ENCODE measurements around the gene BTG1.

The BTG1 gene

DNA sequence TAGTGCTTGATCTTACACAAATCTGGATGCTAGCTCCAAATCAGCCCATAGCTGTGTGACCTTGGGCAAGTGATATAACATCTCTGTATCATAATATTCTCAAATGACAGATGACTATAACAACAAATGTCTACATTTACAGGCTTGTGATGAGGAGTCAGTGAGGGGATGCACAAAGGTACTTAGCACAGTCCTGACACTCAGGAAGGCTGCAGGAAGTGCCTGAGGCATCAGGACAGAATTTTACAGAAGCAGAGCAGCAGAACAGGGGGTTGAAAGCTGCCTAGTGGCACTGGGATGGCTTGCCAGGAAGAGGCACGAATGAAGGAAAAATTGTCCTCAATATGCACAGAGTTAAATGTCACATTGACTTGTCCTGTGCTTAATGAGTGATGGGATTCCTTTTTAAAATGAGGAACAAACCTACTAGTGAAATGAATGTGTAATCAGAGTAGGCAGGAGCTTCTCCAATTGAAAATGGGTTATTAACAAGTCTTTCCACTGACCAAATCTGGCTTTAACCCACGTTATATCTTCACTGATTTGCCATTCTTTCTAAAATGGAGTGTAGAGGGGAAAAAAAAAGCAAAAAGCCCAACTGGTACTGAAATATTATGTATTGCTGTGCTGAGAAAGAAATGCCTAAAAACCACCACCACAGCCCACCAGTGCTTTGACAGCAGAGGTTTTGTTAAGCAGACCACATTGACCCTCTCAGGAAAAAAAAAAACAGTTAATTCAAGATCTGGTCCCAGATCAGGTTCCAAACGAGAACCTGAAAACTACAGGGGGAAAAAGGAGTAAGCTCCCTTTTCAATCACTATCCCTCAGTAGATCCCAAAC is 11.6 kb downstream of the BTG1 start:
- DNase-seq, result peak in 1 of 56 donors; percentile 6

DNA sequence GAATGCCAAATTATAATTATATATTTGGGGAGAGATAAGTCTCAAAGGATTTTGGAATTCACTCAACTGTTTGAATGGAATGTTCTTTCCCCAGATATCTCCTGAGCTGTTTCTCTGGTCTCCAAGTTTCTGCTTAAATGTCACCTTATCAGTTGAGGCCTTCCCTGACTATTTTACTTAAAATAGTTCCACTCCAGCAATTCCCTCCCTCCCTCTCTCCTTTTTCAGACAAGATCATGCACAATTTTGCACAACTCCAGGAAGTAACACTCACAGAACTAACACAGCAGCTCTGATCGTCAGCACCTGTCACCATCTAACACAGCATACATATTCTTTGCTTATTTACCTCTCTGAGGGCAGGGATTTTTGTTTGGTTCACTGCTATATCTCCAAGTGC is 12.5 kb downstream of the BTG1 start:
- DNase-seq, result no peak

DNA sequence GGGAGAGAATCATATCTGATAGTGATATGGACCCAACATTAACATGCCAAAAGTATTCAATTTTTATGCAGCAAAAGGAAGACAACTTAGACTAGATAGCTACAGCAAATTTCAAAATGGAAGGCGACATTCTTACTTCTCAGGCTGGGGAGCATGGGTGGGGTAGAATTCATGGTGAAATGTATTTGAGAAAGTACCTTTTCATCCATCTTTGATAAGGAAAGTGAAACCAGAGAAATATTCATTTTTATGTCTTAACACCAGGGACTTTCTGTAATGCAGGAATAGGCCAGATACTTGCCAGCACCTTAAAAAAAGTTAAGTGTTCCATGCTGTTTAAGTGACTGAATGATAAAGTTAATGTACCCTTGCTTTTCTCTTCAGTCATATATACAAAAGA is 13.4 kb downstream of the BTG1 start:
- DNase-seq, result no peak

DNA sequence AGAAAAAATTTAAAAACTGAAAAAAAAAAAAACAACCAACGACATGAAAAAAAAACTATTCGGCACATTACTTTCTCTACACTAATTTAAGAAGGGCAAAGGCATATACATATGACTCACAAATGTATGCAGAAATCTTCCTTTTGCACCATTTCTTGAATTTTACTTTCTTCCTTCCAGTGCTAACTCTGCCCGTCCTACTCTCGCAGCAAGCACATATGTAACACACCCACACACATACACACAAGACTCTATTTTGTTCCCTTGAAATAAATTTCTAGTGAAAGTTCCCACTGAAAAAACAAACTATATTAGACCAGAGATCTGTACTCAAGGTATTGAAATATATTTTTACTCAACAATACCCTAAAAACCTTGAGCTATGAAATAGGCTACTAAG is 14.6 kb downstream of the BTG1 start:
- DNase-seq, result no peak

DNA sequence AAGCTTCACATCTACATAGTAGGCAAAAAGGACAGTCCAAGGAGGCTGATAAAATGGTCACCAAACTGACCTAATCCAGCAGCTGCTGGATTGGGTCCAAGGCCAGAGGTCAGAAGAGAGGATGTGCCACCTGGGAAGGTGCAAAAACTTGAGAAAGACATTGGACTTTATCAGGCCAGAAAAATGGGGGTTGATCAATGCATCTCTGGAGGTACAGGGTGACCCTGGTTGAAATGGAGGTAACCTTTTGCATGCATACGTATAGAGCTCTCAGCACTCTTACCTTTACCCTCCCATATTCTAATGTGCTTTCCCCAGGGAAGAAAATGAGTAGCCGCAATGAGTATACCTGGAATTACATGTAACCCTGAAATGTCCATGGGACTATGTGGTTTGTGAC is 16.0 kb downstream of the BTG1 start:
- no peak for DNase-seq

DNA sequence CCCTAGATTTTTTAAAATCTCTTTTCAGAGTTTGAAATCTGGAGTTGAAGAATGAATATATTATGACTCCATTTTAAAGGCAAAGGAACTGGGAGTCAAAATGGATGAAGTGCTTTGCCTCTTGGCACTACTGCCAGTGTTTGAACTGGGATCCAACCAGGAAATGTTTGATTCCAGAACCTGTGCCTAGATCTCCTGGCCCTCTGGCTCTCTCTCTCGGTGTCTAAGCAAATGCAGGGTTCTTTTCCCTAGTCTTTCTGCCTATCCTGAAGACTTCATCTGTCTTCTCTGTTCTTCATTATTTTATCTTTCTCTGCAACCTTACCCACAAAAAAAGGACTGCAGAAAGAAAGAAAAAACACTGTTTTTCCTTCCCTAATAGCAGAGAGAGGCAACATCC is 17.0 kb downstream of the BTG1 start:
- no peak for DNase-seq

DNA sequence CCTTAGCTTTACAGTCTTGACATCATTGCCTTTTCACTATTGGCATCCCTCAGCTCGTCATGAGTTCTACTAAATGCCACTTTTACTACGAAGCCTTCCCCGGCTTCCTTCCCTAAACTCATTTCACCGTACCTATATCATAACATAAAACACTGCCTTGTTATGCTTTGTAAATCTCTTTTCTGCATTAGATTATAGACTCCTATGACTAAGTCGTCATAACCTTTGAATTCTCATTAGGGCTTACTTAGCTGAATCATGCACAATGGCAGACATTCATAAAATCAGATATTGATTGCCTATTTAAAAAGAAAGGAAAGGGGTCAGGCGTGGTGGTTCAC is 21.0 kb downstream of the BTG1 start:
- no peak for DNase-seq

DNA sequence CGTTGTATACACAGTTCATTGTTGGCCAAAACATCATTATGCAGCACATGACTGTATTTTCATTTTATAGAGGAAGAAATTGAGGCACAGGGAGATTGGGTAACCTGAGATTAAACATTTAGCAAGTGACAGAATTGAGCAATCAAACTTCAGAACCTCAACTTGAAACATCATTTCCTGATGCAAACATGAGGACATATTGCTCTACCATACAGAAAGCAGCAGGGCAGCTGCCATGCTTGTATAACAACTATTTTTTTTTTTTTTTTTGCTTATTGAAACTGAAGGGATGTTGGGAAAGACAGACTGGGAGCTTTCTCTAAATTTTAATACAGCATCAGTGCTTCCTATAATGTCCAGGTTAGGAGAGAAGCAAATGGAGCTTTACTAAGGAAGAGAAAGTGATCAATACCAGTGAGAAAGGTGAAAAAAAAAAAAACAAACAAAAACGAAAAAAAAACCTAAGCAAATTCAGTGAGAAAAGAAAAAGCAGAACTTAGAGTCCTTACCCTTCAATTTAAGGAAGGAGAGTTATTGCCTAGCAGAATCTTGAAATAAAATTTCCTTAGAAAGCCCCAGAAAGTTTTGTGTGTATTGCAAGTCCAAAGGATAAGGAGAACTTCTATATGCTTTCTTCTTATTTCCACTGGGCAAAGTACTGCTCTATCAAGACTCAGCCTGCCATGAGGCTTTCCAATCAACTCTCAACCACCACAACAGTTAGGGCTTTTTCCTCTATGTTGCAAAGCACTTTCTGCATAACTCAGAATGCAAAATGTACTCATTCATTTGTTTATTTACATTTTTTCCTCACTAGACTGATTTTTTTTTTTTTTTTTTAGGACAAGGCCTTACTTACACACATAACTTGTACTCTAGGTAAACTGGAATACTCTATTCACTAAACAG is 21.6 kb downstream of the BTG1 start:
- DNase-seq, result no peak

DNA sequence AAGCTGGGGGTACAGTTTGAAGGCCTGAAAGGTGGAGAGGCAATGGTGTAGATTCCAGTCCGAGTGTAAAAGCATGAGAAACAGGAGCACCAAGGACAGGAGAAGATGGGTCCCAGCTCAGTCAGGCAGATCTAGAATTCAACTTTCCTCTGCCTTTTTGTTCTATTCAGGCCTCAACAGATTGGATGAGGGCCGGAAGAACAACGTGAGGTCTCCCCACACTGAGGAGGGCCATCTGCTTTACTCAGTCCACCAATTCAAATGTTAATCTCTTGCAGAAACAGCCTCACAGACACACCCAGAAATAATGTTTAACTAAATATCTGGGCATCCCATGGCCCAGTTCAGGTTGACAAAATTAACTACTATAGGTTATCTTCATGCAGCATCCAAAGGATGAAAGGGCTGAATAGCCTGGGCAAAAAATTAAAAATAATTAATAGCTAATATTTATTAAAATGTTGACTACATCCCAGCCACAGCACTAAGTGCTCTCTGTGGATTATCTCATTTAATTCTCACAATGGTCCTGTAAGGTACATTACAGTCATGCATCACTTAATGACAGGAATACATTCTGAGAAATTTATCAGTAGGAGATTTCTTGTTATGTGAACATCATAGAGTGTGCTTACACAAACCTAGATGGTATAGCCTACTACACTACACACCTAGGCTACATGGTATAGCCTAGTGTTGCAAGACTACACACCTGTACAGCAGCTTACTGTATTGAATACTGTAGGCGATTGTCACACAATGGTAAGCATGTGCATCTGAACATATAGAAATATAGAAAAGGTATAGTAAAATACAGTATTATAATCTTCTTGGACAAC is 22.5 kb downstream of the BTG1 start:
- DNase-seq, result no peak

DNA sequence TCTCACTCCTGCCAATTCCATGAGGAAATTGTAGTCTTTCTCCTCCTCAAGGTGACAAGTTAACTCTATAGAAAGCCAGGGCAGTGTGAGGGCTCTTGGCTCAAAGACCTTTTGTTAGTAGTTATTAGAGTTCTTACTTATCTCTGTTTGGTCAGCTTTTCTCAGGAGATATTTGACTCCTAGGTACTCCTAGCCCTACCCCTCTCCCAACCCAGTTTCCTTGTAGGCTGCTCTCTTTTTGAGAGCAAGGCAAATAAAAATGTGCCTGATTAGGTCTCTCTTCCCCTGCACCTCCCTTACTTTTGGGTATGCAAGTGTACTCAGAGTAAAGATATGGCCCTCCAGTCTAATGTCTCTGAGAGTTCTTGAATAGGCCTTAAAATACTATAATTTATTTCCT is 23.8 kb downstream of the BTG1 start:
- no peak for DNase-seq

DNA sequence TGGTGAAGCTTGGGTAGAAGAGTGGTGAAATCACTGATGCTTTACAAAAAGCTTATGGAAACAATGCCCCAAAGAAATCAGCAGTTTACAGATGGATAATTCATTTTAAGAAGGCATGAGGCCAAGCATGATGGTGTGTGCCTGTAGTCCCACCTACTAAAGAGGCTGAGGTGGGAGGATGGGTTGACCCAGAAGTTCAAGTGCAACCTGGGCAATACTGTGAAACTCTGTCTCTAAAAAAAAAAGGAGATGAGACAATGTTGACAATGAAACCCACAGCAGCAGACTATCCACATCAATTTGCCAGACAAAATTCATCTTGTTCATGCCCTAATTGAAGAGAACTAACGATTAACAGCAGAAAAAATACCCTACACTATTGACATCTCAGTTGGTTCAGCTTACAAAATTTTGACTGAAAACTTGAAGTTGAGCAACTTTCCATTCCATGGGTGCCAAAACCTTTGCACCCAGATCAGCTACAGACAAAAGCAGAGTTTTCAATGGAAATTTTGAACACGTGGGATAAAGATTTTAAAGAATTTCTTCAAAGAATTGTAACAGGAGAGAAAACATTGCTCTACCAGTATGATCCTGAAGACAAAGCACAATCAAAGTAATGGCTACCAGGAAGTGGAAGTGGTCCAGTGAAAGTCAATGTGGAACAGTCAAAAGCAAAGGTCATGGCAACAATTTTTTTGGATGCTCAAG is 26.7 kb downstream of the BTG1 start:
- DNase-seq, result no peak

DNA sequence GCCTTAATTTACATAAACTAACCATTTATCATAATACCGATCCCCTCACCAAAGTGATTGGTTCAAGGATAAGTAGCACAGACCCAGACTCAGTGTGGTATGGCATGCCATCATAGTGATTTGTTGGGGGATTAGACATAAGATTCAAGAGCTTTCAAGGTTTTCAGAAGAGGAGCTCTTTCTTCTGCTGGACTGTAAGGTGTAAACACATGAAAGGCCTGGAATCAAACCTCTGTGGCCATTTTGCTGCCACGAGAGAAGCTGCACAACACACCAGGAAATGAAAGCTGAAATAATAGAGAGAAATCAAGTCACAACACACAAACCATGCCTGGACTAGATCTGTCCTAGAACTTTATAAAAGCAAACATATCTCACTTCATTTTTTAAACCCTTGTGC is 30.8 kb downstream of the BTG1 start:
- DNase-seq, result no peak

DNA sequence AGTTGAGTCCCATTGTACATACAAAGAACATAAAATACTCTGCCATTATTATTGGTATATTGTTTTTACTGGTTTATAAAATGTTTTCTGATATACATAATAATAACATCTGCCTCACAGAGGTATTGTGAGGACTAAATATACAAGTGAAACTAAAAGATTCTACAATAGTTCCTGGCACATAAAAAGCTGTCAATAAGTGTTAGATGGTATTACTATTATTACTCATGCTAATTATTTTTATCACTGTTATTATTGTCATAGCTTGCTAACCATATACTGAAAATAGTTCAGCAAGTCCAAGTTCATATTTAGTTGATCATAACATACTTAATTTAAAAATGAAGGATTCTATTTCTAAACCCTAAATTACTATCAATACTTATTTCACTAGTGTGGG is 34.4 kb downstream of the BTG1 start:
- no peak for DNase-seq

DNA sequence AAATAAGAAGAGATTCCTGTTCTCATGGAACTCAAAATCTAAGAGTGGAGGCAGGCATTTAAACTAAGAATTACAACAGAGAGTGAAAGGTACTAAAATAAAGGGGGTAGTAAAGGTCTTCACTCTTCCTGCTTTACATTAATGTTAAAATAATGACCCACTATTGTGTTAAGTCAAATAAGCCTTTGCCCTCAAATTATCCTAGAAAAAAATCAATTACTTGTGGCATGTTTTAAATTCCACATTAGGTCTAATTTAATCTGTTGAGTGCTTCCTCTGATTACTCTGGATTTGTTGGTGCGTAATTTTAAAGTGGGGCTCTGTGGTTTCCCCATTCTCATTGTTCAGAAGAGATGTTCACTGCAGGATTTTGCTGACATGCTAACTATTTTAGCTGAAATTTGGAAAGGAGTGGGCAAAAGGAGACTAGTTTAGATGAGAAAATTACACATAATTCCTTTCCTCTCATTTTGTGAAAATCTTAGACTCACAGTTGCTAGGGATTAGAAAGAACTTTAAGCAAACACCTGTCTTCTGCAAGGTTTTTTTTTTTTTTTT is 35.5 kb downstream of the BTG1 start:
- no peak for DNase-seq

DNA sequence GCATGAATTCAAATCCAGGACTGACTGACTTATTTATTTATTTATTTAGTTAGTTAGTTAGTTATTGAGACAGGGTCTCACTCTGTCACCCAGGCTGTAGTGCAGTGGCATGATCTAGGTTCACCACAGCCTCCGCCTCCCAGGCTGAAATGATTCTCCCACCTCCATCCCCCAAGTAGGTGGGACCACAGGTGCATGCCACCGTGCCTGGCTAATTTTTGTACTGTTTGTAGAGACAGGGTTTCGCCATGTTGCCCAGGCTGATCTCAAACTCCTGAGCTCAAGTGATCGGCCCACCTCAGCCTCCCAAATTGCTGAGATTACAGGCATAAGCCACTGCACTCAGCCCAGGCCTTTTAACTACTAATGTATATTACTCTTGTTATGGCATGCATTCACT is 36.0 kb downstream of the BTG1 start:
- no peak for DNase-seq

DNA sequence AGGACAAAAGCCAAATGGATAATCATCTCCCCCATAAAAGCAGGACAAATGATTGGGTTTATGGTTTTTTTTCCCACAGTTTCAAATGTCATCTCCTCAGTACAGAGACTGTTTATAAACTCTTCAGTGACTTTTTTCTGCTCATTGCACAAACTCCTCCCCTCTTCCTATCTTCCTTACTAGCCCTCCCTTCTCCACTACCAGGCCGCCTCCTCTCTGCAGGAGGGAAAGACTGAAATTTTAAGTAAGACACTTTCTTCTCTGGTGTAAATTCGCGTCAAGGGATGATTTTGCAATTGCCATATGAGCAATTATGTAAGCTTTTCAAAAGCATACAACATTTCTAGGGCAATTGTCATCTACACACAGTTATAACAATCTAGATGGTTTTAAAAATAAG is 37.0 kb downstream of the BTG1 start:
- DNase-seq, result peak in 11 of 56 donors; percentile 4 to 47 (median 16)

DNA sequence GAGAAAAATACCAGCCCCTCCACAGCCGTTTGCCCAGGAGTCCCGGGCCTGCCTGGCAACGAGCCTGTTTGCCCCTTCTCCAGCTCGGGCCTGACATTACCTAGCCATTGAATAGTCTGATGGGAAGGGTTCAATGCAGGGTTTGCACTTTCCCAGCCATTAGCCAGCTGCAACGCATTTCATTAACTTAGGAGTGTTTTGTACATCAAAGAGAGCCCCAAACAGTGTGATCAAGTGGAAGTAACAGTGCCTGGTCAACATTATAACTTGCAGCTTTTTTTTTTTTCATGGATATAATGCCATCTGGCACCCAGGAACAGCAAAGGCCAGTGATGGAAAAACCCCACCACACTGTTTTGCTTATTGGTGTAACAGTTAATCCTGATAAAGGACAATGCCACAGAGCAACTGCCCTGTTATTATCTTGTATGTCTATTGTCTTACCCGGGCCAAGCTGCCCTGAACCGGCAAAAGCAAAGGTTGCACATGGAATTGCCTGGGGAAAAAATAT is 38.0 kb downstream of the BTG1 start:
- peak in 2 of 56 donors; percentile 0 to 26 for DNase-seq

DNA sequence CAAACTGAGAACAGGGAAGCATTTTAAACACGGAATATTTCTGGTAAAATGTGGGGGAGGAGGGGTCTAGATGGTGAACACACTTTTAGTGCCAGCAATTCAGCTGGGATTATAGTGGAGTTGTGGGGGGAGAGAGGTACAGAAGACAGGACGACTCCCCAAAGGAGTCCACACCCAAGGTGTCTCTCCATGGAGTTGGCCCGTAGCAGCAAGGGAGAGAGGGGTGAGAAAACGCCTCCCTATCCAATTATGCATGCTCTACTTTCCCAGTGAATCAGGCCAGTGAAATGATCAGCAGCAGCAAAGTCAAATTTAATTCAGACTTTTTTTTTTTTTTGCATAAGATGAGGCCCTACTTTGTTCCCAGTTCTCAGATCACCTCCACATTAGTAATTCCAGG is 38.6 kb downstream of the BTG1 start:
- DNase-seq, result no peak

DNA sequence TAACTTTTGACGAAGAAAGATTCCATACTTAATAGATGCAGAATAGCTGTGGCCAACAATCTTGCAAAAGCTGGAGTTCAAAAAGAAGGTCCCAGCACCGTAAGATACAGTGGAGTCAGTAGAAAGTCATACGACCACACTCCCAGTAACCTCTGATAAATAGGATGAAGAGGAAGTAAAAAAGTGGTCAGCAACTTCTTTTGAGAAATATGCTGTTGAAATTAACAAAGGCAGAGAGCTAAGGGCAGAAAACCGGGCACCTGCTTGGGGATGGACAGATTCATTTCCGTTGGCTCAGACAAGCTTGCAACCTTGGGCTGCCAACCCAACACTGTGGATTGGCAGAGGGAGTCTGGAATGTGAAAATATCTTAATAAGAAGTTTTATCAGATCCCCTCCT is 40.0 kb downstream of the BTG1 start:
- no peak for DNase-seq

DNA sequence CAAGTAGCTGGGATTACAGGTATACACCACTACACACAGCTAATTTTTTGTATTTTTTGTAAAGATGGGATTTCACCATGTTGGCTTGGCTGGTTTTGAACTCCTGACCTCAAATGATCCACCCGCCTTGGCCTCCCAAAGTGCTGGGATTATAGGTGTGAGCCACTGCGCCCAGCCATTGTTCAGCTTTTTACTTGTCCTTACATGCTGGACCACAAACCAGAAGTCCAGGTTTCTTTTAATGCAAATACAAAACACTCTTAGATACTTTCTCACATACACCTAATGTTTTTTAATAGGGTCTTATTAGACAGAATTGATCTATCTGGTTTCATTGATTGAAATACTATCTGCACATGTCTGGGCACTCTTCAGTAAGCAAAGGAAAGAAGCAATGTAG is 40.5 kb downstream of the BTG1 start:
- DNase-seq, result no peak

DNA sequence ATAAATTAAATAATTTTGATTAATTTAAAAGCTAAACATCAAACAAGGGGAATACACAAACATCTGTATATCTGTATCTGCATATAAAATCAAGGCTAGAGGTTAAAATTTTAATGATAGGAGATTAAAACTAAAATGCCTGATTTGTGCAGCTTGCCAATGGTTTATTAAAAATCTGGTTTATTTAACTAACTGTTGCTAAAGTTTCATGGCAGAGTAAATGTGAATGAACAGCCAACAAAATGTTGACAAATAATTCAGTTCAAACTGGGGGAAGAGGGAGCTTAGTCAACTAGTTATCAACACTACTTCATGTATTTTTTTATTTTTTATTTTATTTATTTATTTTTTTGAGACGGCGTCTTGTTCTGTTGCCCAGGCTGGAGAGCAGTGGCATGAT is 43.0 kb downstream of the BTG1 start:
- no peak for DNase-seq

Data from nucleus accumbens (tissue), 56 donors.